Measurements from ENCODE around the gene PAM16. TPM values are rescaled to one million over a fixed set of nuclear protein-coding genes. Genes with fewer than 3 reads are reported as not detected.

Gene PAM16
- total RNA-seq, 1 experiment from 2014 or later: 80.4 TPM

DNA sequence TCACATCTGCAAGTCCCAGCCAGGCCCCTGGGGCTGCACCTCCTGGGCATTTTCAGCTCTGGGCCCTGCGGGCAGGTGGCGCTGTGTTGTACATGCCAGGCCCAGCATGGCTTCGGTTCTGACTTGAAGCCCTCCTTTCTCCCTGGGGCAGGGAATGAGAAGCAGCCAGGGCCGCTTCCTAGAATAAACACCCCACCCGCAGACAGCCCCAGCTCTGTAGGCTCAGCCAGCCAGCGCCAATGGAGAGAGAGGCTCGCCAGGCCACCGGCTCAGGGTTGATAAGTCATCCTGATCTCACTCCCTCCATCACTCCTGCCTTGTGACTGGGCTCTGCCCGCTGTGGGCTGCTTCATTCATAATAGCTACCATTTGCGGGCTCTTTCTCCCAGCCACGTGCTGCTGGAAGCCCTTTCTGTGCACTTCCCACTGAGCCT, 41.3 kb downstream of the PAM16 start:
- no peak overlapping the region for H3K27ac ChIP-seq (ENCODE audit: insufficient read length, low read depth, low read length)
- no peak overlapping the region for H4K5ac ChIP-seq (ENCODE audit: insufficient read length, low read depth, low read length)
- H3K4ac ChIP-seq (ENCODE audit: low read depth, low read length): no peak overlapping the region
- no peak overlapping the region for H2AFZ ChIP-seq (ENCODE audit: low read length)
- H2BK15ac ChIP-seq (ENCODE audit: low read depth, low read length): no peak overlapping the region
- no peak overlapping the region for H3K56ac ChIP-seq (ENCODE audit: insufficient read length, low read depth, low read length)
- Mint-ChIP-seq H3K36me3 (ENCODE audit: insufficient read depth in 1 of 3, low read depth in 3 of 3) (peaks cover 2 to 9% (median 7%) of the 10 kb centered on the region in 3 experiments; a peak in 4 of 7 replicates), H3K27ac (peak overlapping the region in 1 of 3 experiments; percentile 58; a peak in 1 of 7 replicates), H3K4me1 (peaks cover 29 to 35% of the 10 kb centered on the region in 2 experiments), H3K9me3 (peaks cover 0 to 3% of the 10 kb centered on the region in 2 experiments; a peak in 3 of 5 replicates), H3K27me3 (ENCODE audit: low read depth) (peaks cover 28% of the 10 kb centered on the region), H3K4me3 (peak overlapping the region in 1 of 2 experiments; percentile 17; a peak in 1 of 5 replicates)
- no peaks in the 10 kb centered on the region for H4K20me1 ChIP-seq (ENCODE audit: control insufficient read depth, insufficient read depth, insufficient read length)
- DNase-seq: peak; percentile 95
- H3K18ac ChIP-seq (ENCODE audit: insufficient read length, low read depth, low read length): peak overlapping the region; percentile 60
- no peak overlapping the region for H2BK5ac ChIP-seq (ENCODE audit: insufficient read length, low read length)
- no peak overlapping the region for H4K8ac ChIP-seq (replicated peaks; ENCODE audit: insufficient read length, low read depth, low read length)
- H3K23ac ChIP-seq (ENCODE audit: insufficient read length, low read depth, low read length): no peak overlapping the region
- no peak overlapping the region for H2AK5ac ChIP-seq (ENCODE audit: insufficient read length, low read length)
- no peak overlapping the region for H3T11ph ChIP-seq (ENCODE audit: low read length)
- H2BK120ac ChIP-seq (ENCODE audit: low read depth, low read length, poor library complexity, severe bottlenecking): no peak overlapping the region
- H2BK12ac ChIP-seq (ENCODE audit: insufficient read length, low read depth, low read length): no peak overlapping the region
- H3K9ac ChIP-seq (ENCODE audit: extremely low read depth, insufficient read length, low read length): no peak overlapping the region
- H3K27me3 ChIP-seq (ENCODE audit: insufficient read depth, low read length): no peaks in the 10 kb centered on the region; the same call in 1 of the 2 replicates
- no peak overlapping the region for H4K91ac ChIP-seq (ENCODE audit: insufficient read length, low read depth, low read length)
- H3K9me3 ChIP-seq (ENCODE audit: control insufficient read depth, low read depth, low read length): no peaks in the 10 kb centered on the region
- TF ChIP-seq, protein P1, sequence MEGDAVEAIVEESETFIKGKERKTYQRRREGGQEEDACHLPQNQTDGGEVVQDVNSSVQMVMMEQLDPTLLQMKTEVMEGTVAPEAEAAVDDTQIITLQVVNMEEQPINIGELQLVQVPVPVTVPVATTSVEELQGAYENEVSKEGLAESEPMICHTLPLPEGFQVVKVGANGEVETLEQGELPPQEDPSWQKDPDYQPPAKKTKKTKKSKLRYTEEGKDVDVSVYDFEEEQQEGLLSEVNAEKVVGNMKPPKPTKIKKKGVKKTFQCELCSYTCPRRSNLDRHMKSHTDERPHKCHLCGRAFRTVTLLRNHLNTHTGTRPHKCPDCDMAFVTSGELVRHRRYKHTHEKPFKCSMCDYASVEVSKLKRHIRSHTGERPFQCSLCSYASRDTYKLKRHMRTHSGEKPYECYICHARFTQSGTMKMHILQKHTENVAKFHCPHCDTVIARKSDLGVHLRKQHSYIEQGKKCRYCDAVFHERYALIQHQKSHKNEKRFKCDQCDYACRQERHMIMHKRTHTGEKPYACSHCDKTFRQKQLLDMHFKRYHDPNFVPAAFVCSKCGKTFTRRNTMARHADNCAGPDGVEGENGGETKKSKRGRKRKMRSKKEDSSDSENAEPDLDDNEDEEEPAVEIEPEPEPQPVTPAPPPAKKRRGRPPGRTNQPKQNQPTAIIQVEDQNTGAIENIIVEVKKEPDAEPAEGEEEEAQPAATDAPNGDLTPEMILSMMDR (conservative IDR thresholded peaks at IDR 0.05): peak; percentile 92
- WGBS (ENCODE audit: extremely low coverage, insufficient read length, low lambda C conversion rate): no CpG with 5 or more reads among the region's 11 CpGs
- H3K23me2 ChIP-seq (ENCODE audit: insufficient read length, low read depth, low read length, poor library complexity, severe bottlenecking): peaks cover 1% of the 10 kb centered on the region
- H3K4me2 ChIP-seq (ENCODE audit: insufficient read depth, insufficient read length, low read length): no peak overlapping the region
- H2BK20ac ChIP-seq (ENCODE audit: low read depth, low read length, poor library complexity, severe bottlenecking): no peak overlapping the region
- H3K79me2 ChIP-seq (ENCODE audit: insufficient read depth, low read length): no peaks in the 10 kb centered on the region; the same call in 1 of the 2 replicates
- H3K4me1 ChIP-seq (ENCODE audit: insufficient read depth, low read length): peaks cover 3% of the 10 kb centered on the region; the same call in 1 of the 2 replicates
- H3K79me1 ChIP-seq (ENCODE audit: insufficient read depth, low read depth, low read length, poor library complexity, severe bottlenecking): no peaks in the 10 kb centered on the region
- H3K14ac ChIP-seq (ENCODE audit: insufficient read depth, low read length): 0 out of 2 replicates have a peak overlapping the region, but pooled peaks have one; percentile 58
